Pancreas (tissue), 10 donors: ENCODE measurements around the gene RSPO3. TPM values are rescaled to one million over a fixed set of nuclear protein-coding genes. Genes with fewer than 3 reads are reported as not detected.
"Not testable (repeated sequence)": the region's sequence is repeated elsewhere in the genome, so short reads cannot be mapped to it uniquely, and the experiment has no call there.

ENCODE experiments used
- ATAC-seq, 4 donors: fragments of 200-7000 bp; cut with Tn5 transposase; one replicate each; pipeline versions ENCODE4 v1.8.0 to v1.9.1; 2020; ENCODE audit warnings: mild to moderate bottlenecking in 4 of 4, moderate library complexity in 4 of 4
- DNase-seq, 6 donors: peaks; one replicate each; pipeline ENCODE4 v3.0.0-alpha.2; 2020
- FAIRE-seq: peaks from 2 replicates; lab custom pipeline; 2012; peaks lifted over from hg19 to GRCh38; lab: Jason Lieb, UNC
- H3K27ac ChIP-seq, 4 donors: fragments of 200-600 bp; sonication (generic); 1 replicate in 3 of 4; 2 replicates in 1 of 4; pipeline versions ENCODE4 v1.5.0 to v1.8.0; 2020
- H3K27me3 ChIP-seq, 4 donors: fragments of 200-600 bp; one replicate each; pipeline ENCODE4 v1.8.0; 2021
- H3K36me3 ChIP-seq, 3 donors: fragments of 200-600 bp; sonication (generic) in 1 of 3; one replicate each; pipeline versions ENCODE4 v1.5.0 to v1.8.0; 2020 to 2021
- H3K4me1 ChIP-seq, 3 donors: fragments of 200-600 bp; one replicate each; pipeline ENCODE4 v1.8.0; 2021
- H3K4me3 ChIP-seq, 4 donors: fragments of 200-600 bp; sonication (generic) in 2 of 4; one replicate each; pipeline versions ENCODE4 v1.5.0 to v1.8.0; 2020 to 2021
- H3K9me3 ChIP-seq, 4 donors: fragments of 200-600 bp; one replicate each; pipeline ENCODE4 v1.8.0; 2021
- WGBS, 2 donors: extraction: QIAGEN DNeasy Blood & Tissue Kit; methylation state at CpG; one replicate each; pipeline ENCODE4 v1.1.7; 2013; 5-methylcytosine and 5-hydroxymethylcytosine counted together
- intact Hi-C, 3 donors: fragments of 100-400 bp; cut with DNase I; formaldehyde crosslinking; loops; one replicate each; pipeline versions ENCODE4 v1.11.1 to v1.14.2; 2022
- polyA plus RNA-seq, 2 donors: library from polyadenylated mRNA; stranded (reverse); fragments of 200-250 nt; gene quantifications; one replicate each; pipeline ENCODE4 v1.2.3, GENCODE V29; 2013
- total RNA-seq, 6 donors: library from RNA; stranded (reverse); fragmentation: NEBNext Ultra II Directional in 4 of 6; extraction: Animal tissue kit (Norgen Biotek cat#: 25700) in 4 of 6; gene quantifications; one replicate each; pipeline versions ENCODE4 v1.2.1 to v1.2.4, GENCODE V29; 2021 to 2023
- TF ChIP-seq, protein P1 (sequence below), 4 donors: fragments of 200-600 bp; sonication (generic) in 3 of 4; IDR thresholded peaks; one replicate each; pipeline versions ENCODE4 v1.5.0 to v1.8.0; 2021; ENCODE audit warnings: antibody characterized with exemption in 4 of 4
- donor health status: healthy with polysubstance abuse.
- donor health status: DM: no; HTN: no; CAD: no; lungs with moderate emphysema.
- donor health status: DM: no; HTN: no; CAD: no.
- donor health status: control.
- donor health status: control.
- donor health status: Bipolar disorder and iron deficiency.
- donor health status: DM: yes; HTN: yes; CAD: no.
- donor health status: DM: no; HTN: no; CAD: no.
- donor health status: DM: no; HTN: no; CAD: no.
- donor health status: DM: yes; HTN: yes; CAD: no.

The RSPO3 gene
- total and polyA plus RNA-seq, 8 donors = 0.14 to 2.3 (median 0.96) TPM

DNA sequence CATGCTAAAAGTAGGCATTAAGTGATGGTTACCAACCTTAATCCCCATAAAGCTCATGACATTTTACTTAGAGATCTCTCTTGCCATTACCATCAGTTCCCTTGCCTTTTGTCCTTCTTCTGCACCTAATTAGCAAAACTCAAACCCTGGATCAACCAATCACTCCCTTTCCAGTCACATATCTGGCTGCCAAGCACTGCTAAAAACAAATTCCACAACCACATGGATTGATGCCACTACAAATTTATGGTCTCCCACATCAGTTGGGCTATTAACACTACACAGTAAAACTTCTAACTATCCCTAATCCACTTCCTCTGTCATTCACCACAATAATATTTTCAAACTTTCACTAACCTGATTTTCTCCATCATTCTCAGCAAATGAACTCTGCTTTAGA, 93.9 kb downstream of the RSPO3 start:
- DNase-seq = no peak
- H3K9me3 ChIP-seq = no peaks in the 10 kb centered on the region
- no peak overlapping the region for H3K27ac ChIP-seq
- H3K27me3 ChIP-seq = peaks cover 0 to under 1% (median 0%) of the 10 kb centered on the region in 4 donors
- no peak for FAIRE-seq
- H3K36me3 ChIP-seq = no peaks in the 10 kb centered on the region
- TF ChIP-seq, protein P1, sequence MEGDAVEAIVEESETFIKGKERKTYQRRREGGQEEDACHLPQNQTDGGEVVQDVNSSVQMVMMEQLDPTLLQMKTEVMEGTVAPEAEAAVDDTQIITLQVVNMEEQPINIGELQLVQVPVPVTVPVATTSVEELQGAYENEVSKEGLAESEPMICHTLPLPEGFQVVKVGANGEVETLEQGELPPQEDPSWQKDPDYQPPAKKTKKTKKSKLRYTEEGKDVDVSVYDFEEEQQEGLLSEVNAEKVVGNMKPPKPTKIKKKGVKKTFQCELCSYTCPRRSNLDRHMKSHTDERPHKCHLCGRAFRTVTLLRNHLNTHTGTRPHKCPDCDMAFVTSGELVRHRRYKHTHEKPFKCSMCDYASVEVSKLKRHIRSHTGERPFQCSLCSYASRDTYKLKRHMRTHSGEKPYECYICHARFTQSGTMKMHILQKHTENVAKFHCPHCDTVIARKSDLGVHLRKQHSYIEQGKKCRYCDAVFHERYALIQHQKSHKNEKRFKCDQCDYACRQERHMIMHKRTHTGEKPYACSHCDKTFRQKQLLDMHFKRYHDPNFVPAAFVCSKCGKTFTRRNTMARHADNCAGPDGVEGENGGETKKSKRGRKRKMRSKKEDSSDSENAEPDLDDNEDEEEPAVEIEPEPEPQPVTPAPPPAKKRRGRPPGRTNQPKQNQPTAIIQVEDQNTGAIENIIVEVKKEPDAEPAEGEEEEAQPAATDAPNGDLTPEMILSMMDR (IDR thresholded peaks at IDR 0.05) = no peak
- H3K4me3 ChIP-seq = no peak overlapping the region
- ATAC-seq = no peak
- no peaks in the 10 kb centered on the region for H3K4me1 ChIP-seq
- intact Hi-C loops = no loop called here

DNA sequence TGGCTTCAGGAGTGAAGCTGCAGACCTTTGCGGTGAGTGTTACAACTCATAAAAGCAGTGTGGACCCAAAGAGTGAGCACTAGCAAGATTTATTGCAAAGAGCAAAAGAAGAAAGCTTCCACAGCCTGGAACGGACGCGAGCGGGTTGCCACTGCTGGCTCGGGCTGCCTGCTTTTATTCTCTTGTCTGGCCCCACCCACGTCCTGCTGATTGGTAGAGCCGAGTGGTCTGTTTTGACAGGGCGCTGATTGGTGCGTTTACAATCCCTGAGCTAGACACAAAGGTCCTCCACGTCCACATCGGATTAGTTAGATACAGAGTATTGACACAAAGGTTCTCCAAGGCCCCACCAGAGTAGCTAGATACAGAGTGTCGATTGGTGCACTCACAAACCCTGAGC, 95.6 kb downstream of the RSPO3 start:
- intact Hi-C loops, H3K36me3 ChIP-seq, H3K27ac ChIP-seq, ATAC-seq, FAIRE-seq, H3K4me1 ChIP-seq, H3K9me3 ChIP-seq, H3K4me3 ChIP-seq, DNase-seq, H3K27me3 ChIP-seq: not testable (repeated sequence)
- WGBS, 2 donors = 81 to 89% methylated on average over 13 of the region's 13 CpGs

DNA sequence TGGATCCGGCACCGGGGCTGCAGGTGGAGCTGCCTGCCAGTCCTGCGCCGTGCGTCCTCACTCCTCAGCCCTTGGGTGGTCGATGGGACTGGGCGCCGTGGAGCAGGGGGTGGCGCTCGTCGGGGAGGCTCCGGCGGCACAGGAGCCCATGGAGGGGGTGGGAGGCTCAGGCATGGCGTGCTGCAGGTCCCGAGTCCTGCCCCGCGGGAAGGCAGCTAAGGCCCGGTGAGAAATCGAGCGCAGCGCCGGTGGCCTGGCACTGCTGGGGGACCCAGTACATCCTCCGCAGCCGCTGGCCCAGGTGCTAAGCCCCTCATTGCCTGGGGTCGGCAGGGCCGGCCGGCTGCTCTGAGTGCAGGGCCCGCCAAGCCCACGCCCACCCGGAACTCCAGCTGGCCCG, 96.1 kb downstream of the RSPO3 start:
- H3K27me3 ChIP-seq, H3K4me1 ChIP-seq, intact Hi-C loops, FAIRE-seq, ATAC-seq, DNase-seq, H3K4me3 ChIP-seq, H3K9me3 ChIP-seq, H3K27ac ChIP-seq, H3K36me3 ChIP-seq: not testable (repeated sequence)
- 83% methylated on average over 20 to 31 of the region's 31 CpGs for WGBS, 2 donors

DNA sequence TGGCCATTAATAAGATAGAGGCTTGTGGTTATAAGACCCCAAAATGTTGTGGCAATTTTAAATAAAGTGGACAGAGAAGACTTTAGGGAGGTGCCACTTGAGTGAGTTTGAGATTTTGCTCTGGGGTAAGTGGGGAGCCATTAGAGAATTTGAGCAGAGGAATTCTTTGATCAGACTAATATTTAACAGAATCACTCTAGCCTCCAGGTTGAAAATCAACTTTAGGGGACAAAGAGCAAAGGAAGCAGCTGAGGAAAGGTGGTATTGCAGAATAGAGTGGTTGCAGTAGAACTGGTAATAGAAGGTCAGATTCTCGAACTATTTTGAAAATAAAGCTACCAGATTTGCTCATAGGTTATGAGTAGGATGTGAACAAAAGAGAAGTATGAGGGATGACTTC, 97.5 kb downstream of the RSPO3 start:
- FAIRE-seq = no peak
- Histone ChIP-seq H3K36me3 (no peaks in the 10 kb centered on the region), H3K27me3 (no peaks in the 10 kb centered on the region), H3K9me3 (no peaks in the 10 kb centered on the region), H3K4me3 (no peak overlapping the region), H3K27ac (no peak overlapping the region), H3K4me1 (no peaks in the 10 kb centered on the region)
- DNase-seq = no peak
- no peak for ATAC-seq
- TF ChIP-seq, protein P1 (IDR thresholded peaks at IDR 0.05) = no peak
- WGBS, 2 donors = 18 to 20% methylated on average over 1 of the region's 1 CpG
- intact Hi-C loops = no loop called here

DNA sequence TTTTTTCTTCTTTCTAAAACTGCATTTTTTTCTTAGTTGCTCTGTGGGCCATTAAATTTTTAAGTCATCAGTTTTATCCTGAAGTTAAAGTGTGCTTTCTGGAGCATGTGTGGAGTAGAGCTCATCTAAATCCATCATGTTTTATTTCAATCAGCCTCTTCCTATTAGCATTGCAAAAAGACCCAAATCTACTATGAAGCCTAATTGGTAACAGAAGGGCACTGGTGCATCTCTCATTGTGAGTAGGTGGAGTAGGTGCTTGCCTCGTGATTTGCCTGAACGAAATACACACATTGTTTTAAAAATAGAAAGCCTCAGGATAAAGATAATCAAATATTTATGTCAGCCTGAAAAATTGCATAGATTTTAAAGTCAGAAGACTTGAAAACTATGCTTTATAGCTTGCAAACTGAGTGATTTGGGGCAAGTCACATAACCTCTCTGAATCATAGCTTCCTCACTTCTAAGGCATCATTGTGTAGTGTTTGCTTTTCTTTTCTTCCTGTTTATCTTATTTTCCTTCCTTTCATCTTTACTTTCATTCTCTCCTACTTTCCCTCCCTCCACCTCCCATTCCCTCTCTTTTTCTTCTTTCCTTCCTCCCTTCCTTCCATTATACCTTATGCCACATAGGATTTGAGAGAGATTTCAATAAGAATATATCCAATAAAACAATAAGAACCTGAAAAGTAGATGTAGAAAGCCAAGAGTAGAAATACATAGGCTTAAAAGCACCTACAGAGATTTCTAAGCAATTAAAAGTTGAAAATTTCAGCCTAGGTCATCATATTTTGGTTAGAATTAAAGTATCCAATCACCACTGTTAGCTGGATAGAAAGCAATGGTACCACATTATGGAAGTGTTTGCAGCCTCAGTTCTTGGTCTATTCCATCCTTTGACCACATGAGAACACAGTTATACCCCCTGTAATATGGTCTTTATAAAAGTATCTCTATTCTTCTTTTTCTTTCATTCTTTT, 98.6 kb downstream of the RSPO3 start:
- H3K4me1 ChIP-seq = no peaks in the 10 kb centered on the region
- H3K27me3 ChIP-seq = no peaks in the 10 kb centered on the region
- H3K9me3 ChIP-seq = no peaks in the 10 kb centered on the region
- DNase-seq (no peak), ATAC-seq (no peak), FAIRE-seq (no peak)
- H3K36me3 ChIP-seq = no peaks in the 10 kb centered on the region
- 33 to 43% methylated on average over 2 of the region's 2 CpGs for WGBS, 2 donors
- no peak overlapping the region for H3K4me3 ChIP-seq
- intact Hi-C loops = no loop called here
- H3K27ac ChIP-seq = no peak overlapping the region
- TF ChIP-seq, protein P1 (IDR thresholded peaks at IDR 0.05) = no peak

DNA sequence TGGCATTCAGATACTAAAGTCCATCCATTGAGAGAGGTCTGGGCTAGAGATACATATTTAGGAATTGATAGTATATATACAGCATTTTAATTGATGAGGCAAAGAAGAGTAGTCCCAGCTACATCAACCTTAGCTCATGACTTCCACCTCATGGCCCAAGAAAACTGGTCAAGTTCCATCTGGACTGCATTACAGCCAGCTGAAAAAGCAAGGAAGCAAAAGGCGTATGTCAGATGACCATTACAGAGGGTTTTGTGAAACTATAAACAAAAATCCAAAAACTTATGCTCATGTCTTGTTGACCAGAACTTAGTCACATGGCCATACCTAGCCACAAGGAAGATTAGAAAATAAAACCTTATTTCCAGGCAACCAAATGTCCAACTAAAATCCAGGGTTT, 101.4 kb downstream of the RSPO3 start:
- DNase-seq (no peak), ATAC-seq (no peak), FAIRE-seq (no peak)
- Histone ChIP-seq H3K9me3 (no peaks in the 10 kb centered on the region), H3K4me1 (no peaks in the 10 kb centered on the region), H3K27ac (no peak overlapping the region), H3K4me3 (no peak overlapping the region), H3K36me3 (no peaks in the 10 kb centered on the region), H3K27me3 (no peaks in the 10 kb centered on the region)
- 77 to 88% methylated on average over 1 of the region's 1 CpG for WGBS, 2 donors
- intact Hi-C loops = no loop called here
- TF ChIP-seq, protein P1 (IDR thresholded peaks at IDR 0.05) = no peak
